Keratinocyte (primary cell): Measurements from ENCODE around the gene EDA. TPM values are rescaled to one million over a fixed set of nuclear protein-coding genes. Genes with fewer than 3 reads are reported as not detected.

Source experiments
- DNase-seq: peaks from one replicate; pipeline ENCODE4 v3.0.0-alpha.2; 2011; ENCODE audit warnings: low read depth, missing footprints, low spot score
- FAIRE-seq: peaks from 2 replicates; lab custom pipeline; 2011; peaks lifted over from hg19 to GRCh38; lab: Jason Lieb, UNC
- H2AFZ ChIP-seq: 2 replicates; pipeline ENCODE4 v1.6.0; 2012; ENCODE audit warnings: low read length, control low read depth, inconsistent platforms; ENCODE audit not compliant: control insufficient read depth
- H3K27ac ChIP-seq: 2 replicates; pipeline ENCODE4 v1.5.1; 2011; ENCODE audit warnings: low read length; ENCODE audit not compliant: control insufficient read depth, insufficient read depth
- H3K27me3 ChIP-seq: 3 replicates; pipeline ENCODE4 v1.6.0; 2011; ENCODE audit warnings: low read length; ENCODE audit not compliant: control insufficient read depth, insufficient read depth; ENCODE audit errors: extremely low read depth
- H3K36me3 ChIP-seq, 2 experiments: 2 replicates in 1 of 2; 3 replicates in 1 of 2; pipeline ENCODE4 v1.5.1; 2011; ENCODE audit warnings: low read length in 2 of 2, mild to moderate bottlenecking in 1 of 2; ENCODE audit not compliant: control insufficient read depth in 2 of 2, insufficient read depth in 2 of 2; ENCODE audit errors: extremely low read depth in 1 of 2
- H3K4me1 ChIP-seq: 3 replicates; pipeline ENCODE4 v1.5.1; 2011; ENCODE audit warnings: low read length; ENCODE audit not compliant: control insufficient read depth, insufficient read depth; ENCODE audit errors: extremely low read depth
- H3K4me2 ChIP-seq: 3 replicates; pipeline ENCODE4 v1.6.0; 2011; ENCODE audit warnings: low read depth, low read length; ENCODE audit not compliant: control insufficient read depth, insufficient read depth; ENCODE audit errors: extremely low read depth
- H3K4me3 ChIP-seq, 3 experiments: fragments of 200-600 bp in 1 of 3; sonication (generic) in 1 of 3; 2 replicates in 2 of 3; 3 replicates in 1 of 3; pipeline ENCODE4 v1.5.1; 2011 to 2016; ENCODE audit warnings: low read length in 3 of 3, mild to moderate bottlenecking in 3 of 3, control low read depth in 2 of 3, inconsistent platforms in 1 of 3, low read depth in 1 of 3, mixed read lengths in 1 of 3, mixed run types in 1 of 3, moderate library complexity in 1 of 3; ENCODE audit not compliant: control insufficient read depth in 2 of 3, insufficient read depth in 2 of 3; ENCODE audit errors: extremely low read depth in 1 of 3
- H3K79me2 ChIP-seq: 2 replicates; pipeline ENCODE4 v1.6.0; 2012; ENCODE audit warnings: low read length; ENCODE audit not compliant: control insufficient read depth, insufficient read depth
- H3K9ac ChIP-seq: 3 replicates; pipeline ENCODE4 v1.6.0; 2011; ENCODE audit warnings: low read length; ENCODE audit not compliant: control insufficient read depth, insufficient read depth; ENCODE audit errors: extremely low read depth
- H3K9me1 ChIP-seq: 3 replicates; pipeline ENCODE4 v1.6.0; 2011; ENCODE audit warnings: low read length; ENCODE audit not compliant: control insufficient read depth, insufficient read depth; ENCODE audit errors: extremely low read depth
- H3K9me3 ChIP-seq: 2 replicates; pipeline ENCODE4 v1.5.1; 2012; ENCODE audit warnings: low read depth, low read length; ENCODE audit not compliant: control insufficient read depth
- H4K20me1 ChIP-seq: 3 replicates; pipeline ENCODE4 v1.6.0; 2011; ENCODE audit warnings: low read length; ENCODE audit not compliant: control insufficient read depth, insufficient read depth; ENCODE audit errors: extremely low read depth
- EZH2 ChIP-seq: IDR thresholded peaks from one replicate; pipeline ENCODE4 v1.6.1; 2012; ENCODE audit warnings: inconsistent platforms, mild to moderate bottlenecking, low read length, moderate library complexity
- dilution Hi-C: fragments of 300-500 bp; cut with MboI; formaldehyde crosslinking; loops from one replicate; pipeline ENCODE4 v1.7.0; 2020; ENCODE audit warnings: low sequenced_read_pairs; ENCODE audit not compliant: extremely low pct_ligation_motif_present
- polyA plus RNA-seq, 5 experiments: library from polyadenylated mRNA; depleted of rRNA in 3 of 5; stranded (reverse) in 3 of 5; stranded (forward) in 1 of 5; unstranded in 1 of 5; fragments of >200 nt; gene quantifications; 1 replicate in 1 of 5; 2 replicates in 3 of 5; 3 replicates in 1 of 5; pipeline versions ENCODE4 v1.2.1 to v1.2.3, GENCODE V29; 2011 to 2012; ENCODE audit warnings: missing spikeins in 2 of 5, low read depth in 1 of 5, low replicate concordance in 1 of 5
- TF ChIP-seq, protein P1 (sequence below), 3 experiments: IDR thresholded peaks in 1 of 3; conservative IDR thresholded peaks in 1 of 3; optimal IDR thresholded peaks in 1 of 3; 2 replicates in 2 of 3; 3 replicates in 1 of 3; pipeline versions ENCODE3 to v1.5.1; 2011; ENCODE audit warnings: low read length in 3 of 3, mild to moderate bottlenecking in 3 of 3, moderate library complexity in 2 of 3, control low read depth in 1 of 3, inconsistent platforms in 1 of 3; ENCODE audit not compliant: insufficient read depth in 2 of 3; ENCODE audit errors: extremely low read depth in 1 of 3

Gene EDA
- polyA plus RNA-seq, 1 donor (not counting 4 experiments of a cell fraction or from before 2014, with no cell fraction given), result 0.75 TPM

DNA sequence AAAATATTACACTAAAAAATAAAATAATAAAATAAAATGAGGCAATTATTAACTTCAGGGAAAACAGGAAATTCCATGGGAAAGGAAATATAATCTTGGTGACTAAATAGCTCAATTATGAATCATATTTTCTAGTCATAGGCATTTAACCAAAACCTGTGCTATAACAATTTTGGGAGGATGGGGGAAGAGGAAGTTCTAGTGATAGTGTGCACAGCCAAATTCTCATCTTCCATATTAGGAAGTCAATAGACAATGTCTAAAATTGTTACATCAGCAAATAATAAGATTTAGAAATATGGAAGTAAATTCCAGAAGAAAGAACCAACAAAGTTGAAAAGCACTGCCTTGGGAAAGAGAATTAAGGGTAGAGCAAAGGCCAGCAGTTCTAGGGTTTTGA is 431.1 kb downstream of the EDA start:
- Histone ChIP-seq H3K4me3 (no peak overlapping the region), H3K79me2 (no peaks in the 10 kb centered on the region), H2AFZ (no peak overlapping the region), H4K20me1 (no peaks in the 10 kb centered on the region), H3K9me1 (no peaks in the 10 kb centered on the region), H3K9me3 (no peaks in the 10 kb centered on the region), H3K36me3 (no peaks in the 10 kb centered on the region), H3K9ac (no peak overlapping the region), H3K27ac (no peak overlapping the region), H3K4me1 (peaks cover 13% of the 10 kb centered on the region), H3K27me3 (no peaks in the 10 kb centered on the region), H3K4me2 (no peak overlapping the region)
- DNase-seq, result no peak
- dilution Hi-C loops, result no loop called here
- no peak for TF ChIP-seq EZH2
- TF ChIP-seq, protein P1, sequence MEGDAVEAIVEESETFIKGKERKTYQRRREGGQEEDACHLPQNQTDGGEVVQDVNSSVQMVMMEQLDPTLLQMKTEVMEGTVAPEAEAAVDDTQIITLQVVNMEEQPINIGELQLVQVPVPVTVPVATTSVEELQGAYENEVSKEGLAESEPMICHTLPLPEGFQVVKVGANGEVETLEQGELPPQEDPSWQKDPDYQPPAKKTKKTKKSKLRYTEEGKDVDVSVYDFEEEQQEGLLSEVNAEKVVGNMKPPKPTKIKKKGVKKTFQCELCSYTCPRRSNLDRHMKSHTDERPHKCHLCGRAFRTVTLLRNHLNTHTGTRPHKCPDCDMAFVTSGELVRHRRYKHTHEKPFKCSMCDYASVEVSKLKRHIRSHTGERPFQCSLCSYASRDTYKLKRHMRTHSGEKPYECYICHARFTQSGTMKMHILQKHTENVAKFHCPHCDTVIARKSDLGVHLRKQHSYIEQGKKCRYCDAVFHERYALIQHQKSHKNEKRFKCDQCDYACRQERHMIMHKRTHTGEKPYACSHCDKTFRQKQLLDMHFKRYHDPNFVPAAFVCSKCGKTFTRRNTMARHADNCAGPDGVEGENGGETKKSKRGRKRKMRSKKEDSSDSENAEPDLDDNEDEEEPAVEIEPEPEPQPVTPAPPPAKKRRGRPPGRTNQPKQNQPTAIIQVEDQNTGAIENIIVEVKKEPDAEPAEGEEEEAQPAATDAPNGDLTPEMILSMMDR (optimal IDR thresholded peaks at IDR 0.05 in 1 of 3, IDR thresholded peaks at IDR 0.05 in 1 of 3, conservative IDR thresholded peaks at IDR 0.05 in 1 of 3; ENCODE audit: extremely low read depth in 1 of 3, insufficient read depth in 2 of 3, low read length in 3 of 3), result no peak
- FAIRE-seq, result no peak

DNA sequence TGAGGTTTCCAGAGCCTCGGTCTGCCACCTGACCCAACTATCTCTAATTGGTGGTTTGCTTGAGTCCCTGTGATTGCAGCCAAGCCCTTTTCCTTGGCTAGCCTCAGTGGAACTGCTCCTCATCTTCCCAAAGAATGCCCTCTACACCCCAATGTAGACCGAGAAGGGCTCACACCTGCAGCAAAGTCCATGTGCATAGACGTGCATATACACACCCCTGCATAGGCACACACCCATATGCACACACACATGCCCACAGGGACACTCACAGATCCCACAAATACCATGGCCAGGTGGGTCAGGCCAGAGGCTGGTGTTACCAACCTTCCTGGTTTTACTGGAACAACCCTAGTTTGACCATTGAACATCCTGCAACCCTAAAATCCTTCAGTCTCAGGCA is 433.5 kb downstream of the EDA start:
- Histone ChIP-seq H4K20me1 (no peaks in the 10 kb centered on the region), H3K27me3 (peaks cover 5% of the 10 kb centered on the region), H3K4me1 (peaks cover 13% of the 10 kb centered on the region), H3K4me2 (no peak overlapping the region), H2AFZ (no peak overlapping the region), H3K9me3 (no peaks in the 10 kb centered on the region), H3K9me1 (no peaks in the 10 kb centered on the region), H3K27ac (no peak overlapping the region), H3K79me2 (no peaks in the 10 kb centered on the region), H3K4me3 (no peak overlapping the region), H3K9ac (no peak overlapping the region), H3K36me3 (no peaks in the 10 kb centered on the region)
- TF ChIP-seq, protein P1 (optimal IDR thresholded peaks at IDR 0.05 in 1 of 3, IDR thresholded peaks at IDR 0.05 in 1 of 3, conservative IDR thresholded peaks at IDR 0.05 in 1 of 3; ENCODE audit: extremely low read depth in 1 of 3, insufficient read depth in 2 of 3, low read length in 3 of 3), result no peak
- no peak for TF ChIP-seq EZH2
- dilution Hi-C loops, result no loop called here
- DNase-seq (no peak), FAIRE-seq (no peak)
